Glutamatergic neuron (in vitro differentiated cells): ENCODE data around the gene RAD51B. TPM values are rescaled to one million over a fixed set of nuclear protein-coding genes. Genes with fewer than 3 reads are reported as not detected.

Experiments used
- DNase-seq: peaks from one replicate; pipeline ENCODE4 v3.0.0; 2022
- H3K27ac Mint-ChIP-seq: one replicate; pipeline ENCODE4 v1.8.0; 2020; ENCODE audit warnings: mild to moderate bottlenecking, mixed read lengths, inconsistent platforms; ENCODE audit not compliant: unreplicated experiment
- H3K27me3 Mint-ChIP-seq: one replicate; pipeline ENCODE4 v1.8.0; 2020; ENCODE audit warnings: mild to moderate bottlenecking, moderate library complexity, mixed read lengths, inconsistent platforms; ENCODE audit not compliant: unreplicated experiment
- H3K36me3 Mint-ChIP-seq: one replicate; pipeline ENCODE4 v1.8.0; 2020; ENCODE audit warnings: mild to moderate bottlenecking, mixed read lengths, inconsistent platforms; ENCODE audit not compliant: unreplicated experiment
- H3K4me1 Mint-ChIP-seq: one replicate; pipeline ENCODE4 v1.8.0; 2020; ENCODE audit warnings: mild to moderate bottlenecking, low read depth, mixed read lengths, inconsistent platforms; ENCODE audit not compliant: unreplicated experiment
- H3K4me3 Mint-ChIP-seq: one replicate; pipeline ENCODE4 v1.8.0; 2020; ENCODE audit warnings: mild to moderate bottlenecking, mixed read lengths, inconsistent platforms; ENCODE audit not compliant: unreplicated experiment
- H3K9me3 Mint-ChIP-seq: one replicate; pipeline ENCODE4 v1.8.0; 2020; ENCODE audit warnings: mild to moderate bottlenecking, moderate library complexity, mixed read lengths, inconsistent platforms; ENCODE audit not compliant: unreplicated experiment
- total RNA-seq: library from RNA; stranded (reverse); fragmentation: NEBNext Ultra II Directional; extraction: Animal tissue kit (Norgen Biotek cat#: 25700); gene quantifications from one replicate; pipeline ENCODE4 v1.2.1, GENCODE V29; 2021; ENCODE audit not compliant: unreplicated experiment
- TF ChIP-seq, protein P1 (sequence below): fragments of 200-600 bp; sonication (generic); IDR thresholded peaks from one replicate; pipeline ENCODE4 v1.5.0; 2021; ENCODE audit not compliant: partially characterized antibody, unreplicated experiment

RAD51B gene
- total RNA-seq, 1 donor from 2014 or later, result 9.7 TPM

DNA sequence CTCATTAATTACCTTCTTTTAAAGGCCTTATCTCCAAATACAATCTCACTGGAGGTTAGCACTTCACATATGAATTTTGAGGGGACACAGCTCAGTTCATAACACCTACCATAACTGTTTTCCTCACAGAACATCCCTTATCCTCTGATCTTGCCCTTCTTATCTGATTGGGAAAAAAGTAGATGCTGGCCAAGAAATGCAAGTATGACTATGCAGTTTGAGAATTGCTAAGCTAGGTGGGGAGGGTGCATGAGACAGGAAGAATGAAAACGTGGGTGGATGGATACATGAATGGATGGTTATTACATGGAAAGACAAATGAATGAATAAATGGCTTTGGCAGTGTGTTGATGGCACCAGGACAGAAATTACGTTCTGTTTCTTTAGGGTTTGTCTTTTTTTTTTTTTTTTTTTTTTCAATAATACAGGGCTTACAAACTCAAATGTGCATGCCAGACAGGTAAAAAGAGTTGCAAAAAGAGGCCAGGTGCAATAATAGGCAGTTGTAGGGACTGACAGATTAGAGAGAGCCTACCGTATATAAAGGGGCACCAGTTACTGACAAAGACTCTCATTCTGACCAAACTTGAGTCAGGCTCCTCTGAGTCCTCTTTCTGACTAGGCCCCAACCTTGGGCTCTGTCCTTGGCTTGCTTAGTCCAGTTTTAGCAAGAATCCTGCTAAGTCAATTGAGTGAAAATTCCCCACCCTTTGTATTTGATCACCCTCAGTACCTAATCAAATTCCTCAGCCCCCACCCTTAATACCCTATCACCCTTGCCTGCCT lies 668.4 kb downstream of the RAD51B start:
- TF ChIP-seq, protein P1, sequence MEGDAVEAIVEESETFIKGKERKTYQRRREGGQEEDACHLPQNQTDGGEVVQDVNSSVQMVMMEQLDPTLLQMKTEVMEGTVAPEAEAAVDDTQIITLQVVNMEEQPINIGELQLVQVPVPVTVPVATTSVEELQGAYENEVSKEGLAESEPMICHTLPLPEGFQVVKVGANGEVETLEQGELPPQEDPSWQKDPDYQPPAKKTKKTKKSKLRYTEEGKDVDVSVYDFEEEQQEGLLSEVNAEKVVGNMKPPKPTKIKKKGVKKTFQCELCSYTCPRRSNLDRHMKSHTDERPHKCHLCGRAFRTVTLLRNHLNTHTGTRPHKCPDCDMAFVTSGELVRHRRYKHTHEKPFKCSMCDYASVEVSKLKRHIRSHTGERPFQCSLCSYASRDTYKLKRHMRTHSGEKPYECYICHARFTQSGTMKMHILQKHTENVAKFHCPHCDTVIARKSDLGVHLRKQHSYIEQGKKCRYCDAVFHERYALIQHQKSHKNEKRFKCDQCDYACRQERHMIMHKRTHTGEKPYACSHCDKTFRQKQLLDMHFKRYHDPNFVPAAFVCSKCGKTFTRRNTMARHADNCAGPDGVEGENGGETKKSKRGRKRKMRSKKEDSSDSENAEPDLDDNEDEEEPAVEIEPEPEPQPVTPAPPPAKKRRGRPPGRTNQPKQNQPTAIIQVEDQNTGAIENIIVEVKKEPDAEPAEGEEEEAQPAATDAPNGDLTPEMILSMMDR, result no peak
- Mint-ChIP-seq H3K36me3 (no peaks in the 10 kb centered on the region), H3K4me3 (no peak overlapping the region), H3K27ac (no peak overlapping the region), H3K4me1 (peaks cover 1% of the 10 kb centered on the region), H3K27me3 (peaks cover 2% of the 10 kb centered on the region), H3K9me3 (no peaks in the 10 kb centered on the region)
- no peak for DNase-seq

DNA sequence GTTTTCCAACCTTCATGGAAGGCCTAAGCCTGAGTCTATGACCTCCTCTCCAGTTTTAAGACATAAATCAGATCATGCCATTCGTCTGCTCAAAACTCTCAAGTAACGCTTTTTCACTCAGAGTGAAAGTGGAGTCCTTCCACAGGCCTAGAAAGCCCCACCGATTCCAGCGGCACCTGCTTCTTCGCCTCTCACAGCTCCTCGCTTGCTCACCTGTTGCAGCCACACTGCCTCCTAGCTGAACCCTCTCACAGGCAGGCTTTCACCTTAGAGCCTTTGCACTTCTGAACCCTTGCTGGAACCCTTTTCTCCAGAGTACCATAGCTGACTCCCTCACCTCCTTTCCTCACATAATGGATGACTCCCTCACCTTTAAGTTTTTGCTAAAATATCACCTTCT lies 672.2 kb downstream of the RAD51B start:
- Mint-ChIP-seq H3K27ac (no peak overlapping the region), H3K27me3 (peaks cover 5% of the 10 kb centered on the region), H3K4me1 (peaks cover 4% of the 10 kb centered on the region), H3K9me3 (peaks cover 2% of the 10 kb centered on the region), H3K4me3 (no peak overlapping the region), H3K36me3 (no peaks in the 10 kb centered on the region)
- TF ChIP-seq, protein P1, result no peak
- no peak for DNase-seq

DNA sequence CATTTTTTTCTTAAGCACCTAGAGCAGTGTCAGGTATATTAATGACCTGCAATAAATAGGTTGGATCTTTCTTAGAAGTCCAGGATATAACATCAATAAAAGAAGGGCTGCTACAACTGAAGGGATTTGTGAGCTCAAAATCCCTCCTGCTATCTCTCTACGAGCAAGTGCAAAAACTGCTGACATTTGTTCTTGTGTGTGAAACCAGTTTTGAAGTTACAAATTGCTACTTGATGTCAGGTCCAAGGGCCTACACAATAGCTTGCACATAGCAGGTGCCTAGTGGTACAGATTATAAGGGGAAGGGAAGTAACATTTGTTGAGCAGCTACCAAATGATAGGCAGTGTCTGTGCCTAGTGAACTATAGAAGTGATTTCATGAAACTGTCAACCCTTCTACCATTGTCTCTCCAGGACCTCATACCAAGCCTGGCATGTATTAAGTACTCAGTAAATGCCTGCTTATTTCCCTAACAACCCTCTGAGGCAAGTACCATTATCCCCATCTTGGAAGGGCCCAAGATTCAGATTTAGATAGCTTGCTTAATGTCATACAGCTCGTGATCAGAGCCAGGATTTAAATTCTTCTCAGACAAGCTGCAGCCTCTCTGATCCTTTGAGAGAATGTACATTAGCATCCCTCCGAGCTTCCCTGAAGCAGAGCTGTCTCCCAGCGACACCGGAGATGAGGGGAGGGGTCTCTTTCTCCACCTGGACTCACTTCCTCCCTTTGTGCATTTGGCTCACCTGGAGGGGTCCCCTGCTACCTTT lies 673.0 kb downstream of the RAD51B start:
- Mint-ChIP-seq H3K36me3 (no peaks in the 10 kb centered on the region), H3K9me3 (peaks cover 2% of the 10 kb centered on the region), H3K4me3 (no peak overlapping the region), H3K4me1 (peaks cover 4% of the 10 kb centered on the region), H3K27me3 (peaks cover 5% of the 10 kb centered on the region), H3K27ac (no peak overlapping the region)
- DNase-seq, result no peak
- TF ChIP-seq, protein P1, result no peak

DNA sequence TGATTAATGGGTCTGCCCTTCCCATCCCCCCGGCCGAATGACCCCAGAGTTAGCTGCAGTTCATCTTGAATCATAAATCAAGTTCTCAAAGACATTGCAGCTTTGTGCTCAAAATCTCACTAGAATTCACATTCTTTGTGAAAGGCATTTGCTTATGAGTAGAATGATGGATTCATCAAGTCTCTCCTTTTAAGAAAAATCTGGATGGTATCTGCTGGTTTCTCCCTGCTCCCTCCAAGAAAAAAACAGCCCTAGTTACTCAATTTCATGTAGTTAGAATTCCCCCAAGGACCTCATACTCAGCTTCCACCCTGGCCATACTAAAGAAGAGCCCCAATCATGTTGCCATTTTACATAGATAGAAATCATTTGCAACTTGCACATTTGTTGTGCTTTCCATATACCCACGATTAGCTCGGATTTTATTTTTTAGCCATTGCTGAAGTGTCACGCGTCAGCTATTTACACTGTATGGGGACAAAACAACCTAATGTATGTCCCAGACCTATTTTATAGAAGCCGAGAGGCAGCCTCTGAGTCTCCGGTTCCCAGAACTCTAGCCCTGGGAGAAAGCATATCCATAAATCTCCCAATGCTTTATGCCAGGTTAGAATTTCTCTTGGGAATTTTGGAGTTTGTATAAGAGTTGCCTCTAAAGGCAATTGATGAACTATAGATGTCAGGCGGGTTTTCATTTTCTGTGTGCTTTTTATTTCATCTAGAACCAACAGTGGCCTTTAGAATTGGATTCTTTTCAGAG lies 673.8 kb downstream of the RAD51B start:
- no peak overlapping the region for H3K4me3 Mint-ChIP-seq

More for the DNA sequence above, 673.8 kb downstream of the RAD51B start:
- Mint-ChIP-seq H3K9me3 (peaks cover 2% of the 10 kb centered on the region), H3K4me1 (peaks cover 4% of the 10 kb centered on the region), H3K36me3 (no peaks in the 10 kb centered on the region), H3K27me3 (peaks cover 3% of the 10 kb centered on the region), H3K27ac (no peak overlapping the region)
- DNase-seq, result no peak
- TF ChIP-seq, protein P1, result no peak
